Stimulated activated CD8-positive, alpha-beta memory T cell treated with anti-CD3 and anti-CD28 coated beads, Interleukin-7, amount 100 ng/mL, for 1 hour (primary cell): ENCODE data around the gene PGLYRP1.
A peak's percentile ranks its signal among the peaks of the same experiment; 100 is the strongest.

Experiments used
- DNase-seq, 2 donors: peaks; one replicate each; pipeline ENCODE4 v3.0.0-alpha.2; 2020; ENCODE audit warnings: low read depth in 2 of 2

PGLYRP1 gene

DNA sequence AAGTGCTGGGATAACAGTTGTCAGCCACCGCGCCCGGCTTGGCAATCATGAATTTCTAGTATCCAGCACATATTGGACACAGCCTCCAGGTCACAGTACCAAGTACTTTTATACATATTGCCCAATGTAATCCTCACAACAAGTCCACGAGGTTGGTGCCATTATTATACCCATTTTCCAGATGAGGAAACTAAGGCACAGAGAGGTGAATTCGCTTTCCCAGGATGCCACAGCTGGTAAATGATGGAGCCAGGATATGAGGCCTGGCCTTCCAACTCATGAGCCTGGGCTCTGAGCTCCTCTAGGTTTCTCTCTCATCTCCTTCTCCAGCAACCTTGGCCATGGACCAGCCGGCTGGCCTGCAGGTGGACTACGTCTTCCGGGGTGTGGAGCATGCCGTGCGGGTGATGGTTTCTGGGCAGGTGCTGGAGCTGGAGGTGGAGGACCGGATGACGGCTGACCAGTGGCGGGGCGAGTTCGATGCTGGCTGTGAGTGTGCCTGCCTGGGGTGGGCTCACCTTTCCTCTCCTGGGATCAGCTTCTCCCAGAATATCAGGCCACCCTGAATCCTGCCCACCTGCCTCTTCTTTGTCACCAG is 20.1 kb downstream of the PGLYRP1 start:
- DNase-seq, result no peak

DNA sequence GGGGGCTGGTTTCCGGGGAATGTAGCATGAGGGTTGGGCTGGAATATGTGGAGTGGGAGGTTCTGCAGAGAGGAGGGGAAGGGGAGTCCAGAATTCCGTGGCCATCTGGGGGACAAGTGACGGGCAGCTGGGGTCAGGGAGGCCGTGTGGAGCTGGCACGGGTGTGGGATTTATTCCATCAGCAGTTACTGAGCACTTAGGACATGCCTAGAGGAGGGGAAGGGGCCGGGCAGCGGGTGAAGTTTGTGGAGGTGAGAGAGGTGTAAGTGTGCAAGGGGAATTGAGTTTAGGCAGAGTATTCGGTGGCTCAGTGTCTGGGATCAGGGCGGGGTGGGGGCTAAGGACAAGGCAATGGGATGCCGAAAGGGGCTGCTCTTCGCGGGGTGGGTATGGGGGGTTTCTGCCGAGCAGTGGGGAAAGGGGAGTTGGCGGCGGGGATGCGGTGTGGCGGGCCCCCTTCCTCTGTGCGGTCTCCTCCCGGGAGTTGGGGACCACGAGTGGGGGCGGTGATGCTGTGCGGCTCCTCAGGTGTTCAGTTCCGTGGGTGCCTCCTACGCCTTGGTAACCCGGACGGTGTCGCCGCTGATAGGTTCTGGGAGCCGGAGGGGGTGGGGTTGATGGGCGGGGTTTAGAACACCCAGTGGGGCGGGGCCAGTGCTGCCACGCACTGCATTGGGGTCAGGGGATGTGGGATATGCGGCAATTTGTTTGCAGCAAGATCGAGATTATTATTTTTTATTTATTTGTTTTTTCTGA is 22.2 kb downstream of the PGLYRP1 start:
- DNase-seq, result peak; percentile 40 to 51

DNA sequence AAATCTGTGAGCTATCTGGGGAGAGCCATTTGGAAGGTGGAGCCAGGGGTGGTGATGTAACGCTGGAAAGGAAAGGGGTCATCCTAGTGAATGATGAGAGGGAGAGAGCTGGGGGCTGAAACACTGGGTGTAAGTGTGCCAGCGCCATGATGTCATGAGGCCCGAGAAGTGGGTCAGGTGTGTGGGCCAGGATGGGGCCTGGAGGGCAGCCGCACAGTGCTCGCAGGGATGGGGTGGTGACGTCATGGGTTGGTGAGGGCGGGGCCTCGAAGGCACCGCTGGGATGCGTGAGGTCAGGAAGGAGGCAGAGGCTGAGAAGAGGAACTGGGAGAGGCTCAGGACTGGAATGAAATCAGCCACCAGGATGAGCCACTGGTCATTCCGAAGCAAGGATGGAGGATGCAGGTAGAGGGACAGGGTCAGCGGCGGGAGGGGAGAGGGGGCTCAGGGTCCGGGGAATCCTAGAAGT is 23.2 kb downstream of the PGLYRP1 start:
- DNase-seq, result no peak

DNA sequence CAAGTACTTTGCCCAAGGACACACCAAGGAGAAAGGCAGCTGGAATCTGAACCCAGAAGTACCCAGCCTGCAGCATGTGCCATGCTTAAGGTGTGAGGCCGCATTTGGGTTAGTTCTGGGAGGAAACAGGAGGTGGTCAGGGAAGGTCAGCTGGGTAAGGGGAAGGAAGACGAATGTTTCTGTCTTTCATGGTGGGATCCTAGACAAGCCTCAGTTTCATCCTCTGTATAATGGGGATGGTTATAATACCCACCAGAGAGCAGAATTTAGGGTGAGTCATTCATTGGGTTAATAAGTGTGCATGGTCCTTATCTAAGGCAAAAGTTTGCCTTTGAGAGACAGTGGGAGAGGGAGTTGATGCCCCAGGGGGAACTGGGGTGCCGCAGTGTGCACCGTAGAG is 24.0 kb downstream of the PGLYRP1 start:
- DNase-seq, result no peak

DNA sequence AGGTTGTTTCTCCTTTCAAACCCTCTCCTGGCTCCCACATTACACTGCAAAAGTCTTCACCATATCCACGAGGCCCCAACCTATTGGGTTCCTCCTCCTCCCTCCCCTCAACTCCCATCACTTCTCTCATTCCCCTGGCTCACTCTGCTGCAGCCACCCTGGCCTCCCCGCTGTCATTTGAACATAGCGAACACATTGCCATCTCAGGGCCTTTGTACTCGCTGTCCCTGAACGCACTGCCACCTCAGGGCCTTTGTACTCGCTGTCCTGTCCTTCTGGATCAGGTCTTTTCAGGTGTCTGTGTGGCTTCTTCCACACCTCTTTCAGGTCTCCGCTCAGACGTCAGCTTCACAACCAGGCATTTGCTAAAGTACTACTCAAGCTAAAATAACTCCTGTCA is 25.9 kb downstream of the PGLYRP1 start:
- DNase-seq, result no peak

DNA sequence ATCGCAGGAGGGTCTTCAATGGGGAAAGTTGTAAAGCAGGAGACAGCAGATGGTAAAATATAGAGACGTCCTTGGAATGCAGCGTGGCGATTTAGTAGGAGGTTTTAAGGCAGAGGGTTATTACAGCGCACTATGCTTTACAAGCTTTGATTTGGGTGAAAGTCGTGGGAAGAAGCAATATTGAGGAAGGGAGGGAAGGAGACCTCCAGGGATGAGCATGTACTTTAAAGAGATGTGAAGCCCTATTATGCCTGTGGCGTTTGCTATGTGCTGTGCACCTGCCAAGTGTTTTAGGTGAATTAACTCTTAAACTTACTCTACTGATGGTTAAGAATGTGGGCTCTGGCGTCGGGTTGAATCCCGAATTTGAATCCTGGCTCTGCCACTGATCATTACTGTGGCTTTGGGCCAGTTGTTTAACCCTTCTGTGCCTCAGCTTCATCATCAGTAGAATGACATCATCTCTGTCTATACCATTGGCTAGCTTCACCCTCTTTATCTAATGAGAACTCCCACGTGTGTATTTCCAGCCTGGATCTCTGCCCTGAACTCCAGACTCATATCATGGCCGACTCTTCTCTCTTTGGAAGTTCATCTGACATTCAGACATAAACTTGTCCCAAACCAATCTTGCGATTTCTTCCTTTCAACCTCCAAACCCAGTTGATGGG is 27.0 kb downstream of the PGLYRP1 start:
- no peak for DNase-seq

DNA sequence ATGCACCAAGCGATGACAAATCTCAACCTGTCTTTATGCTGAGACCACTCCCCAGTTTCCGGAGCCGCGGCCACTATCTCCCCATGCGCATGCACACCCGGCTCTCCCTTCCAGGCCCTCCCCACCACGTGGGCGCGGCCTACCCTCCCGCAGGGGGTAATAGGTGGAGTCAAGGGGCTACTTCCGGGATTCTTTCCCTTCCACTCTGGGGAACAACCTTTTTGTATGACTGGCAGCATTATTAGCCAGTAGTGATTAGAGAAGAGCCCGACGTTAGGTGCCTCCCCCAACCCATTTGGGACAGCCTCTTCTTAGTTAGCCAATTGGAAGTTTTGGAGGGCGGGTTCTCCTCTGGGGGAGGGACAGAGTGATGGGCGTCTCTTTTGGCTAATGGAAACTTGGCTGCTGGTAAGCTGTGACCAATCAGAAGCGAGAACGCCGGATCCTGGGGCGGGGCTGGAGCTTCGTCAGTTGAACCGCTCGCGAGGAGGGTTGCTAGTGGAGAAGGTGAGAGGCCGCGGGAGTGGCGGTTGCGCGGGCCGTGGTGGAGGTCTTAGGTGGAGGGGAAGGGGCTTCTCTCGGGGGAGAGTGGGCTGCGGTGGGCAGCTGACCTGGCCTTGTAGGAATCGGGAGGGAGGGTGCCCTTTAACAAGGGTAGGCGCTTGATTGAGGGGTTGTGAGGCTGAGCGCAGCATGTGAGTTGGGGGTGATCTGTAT is 27.7 kb downstream of the PGLYRP1 start, which contains the start of gene CCDC61:
Gene CCDC61 (plus strand): TSS at position 470 of the 717 bp plus-strand sequence. CDS start 7,552 bp downstream, outside the sequence.
- peak; percentile 90 to 92 for DNase-seq

DNA sequence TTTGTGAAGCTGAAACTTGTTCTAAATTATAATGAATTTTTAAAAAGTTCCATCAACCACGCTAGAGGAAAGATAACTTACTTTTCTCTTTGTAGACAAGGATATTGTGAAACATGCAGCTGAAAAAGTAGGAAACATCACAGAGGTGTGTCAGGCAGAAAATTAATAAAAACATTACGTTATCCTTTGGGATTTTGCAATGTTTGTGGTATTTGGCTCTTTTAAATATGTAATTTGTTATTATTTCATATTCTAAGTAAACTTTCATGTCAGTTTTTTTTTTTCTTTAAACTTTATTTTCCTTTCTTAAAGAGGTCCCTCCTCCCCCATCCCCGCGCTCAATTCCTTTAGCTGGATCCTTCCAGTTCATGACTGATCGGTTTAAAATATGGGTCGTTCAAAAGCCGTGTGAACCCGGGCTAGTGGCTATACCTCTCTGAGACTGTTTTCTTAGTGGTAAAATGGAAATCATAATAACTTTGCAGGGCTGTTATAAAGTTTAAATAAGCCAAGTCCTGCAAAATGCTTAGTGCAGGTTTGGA is 28.3 kb downstream of the PGLYRP1 start:
- DNase-seq, result no peak

DNA sequence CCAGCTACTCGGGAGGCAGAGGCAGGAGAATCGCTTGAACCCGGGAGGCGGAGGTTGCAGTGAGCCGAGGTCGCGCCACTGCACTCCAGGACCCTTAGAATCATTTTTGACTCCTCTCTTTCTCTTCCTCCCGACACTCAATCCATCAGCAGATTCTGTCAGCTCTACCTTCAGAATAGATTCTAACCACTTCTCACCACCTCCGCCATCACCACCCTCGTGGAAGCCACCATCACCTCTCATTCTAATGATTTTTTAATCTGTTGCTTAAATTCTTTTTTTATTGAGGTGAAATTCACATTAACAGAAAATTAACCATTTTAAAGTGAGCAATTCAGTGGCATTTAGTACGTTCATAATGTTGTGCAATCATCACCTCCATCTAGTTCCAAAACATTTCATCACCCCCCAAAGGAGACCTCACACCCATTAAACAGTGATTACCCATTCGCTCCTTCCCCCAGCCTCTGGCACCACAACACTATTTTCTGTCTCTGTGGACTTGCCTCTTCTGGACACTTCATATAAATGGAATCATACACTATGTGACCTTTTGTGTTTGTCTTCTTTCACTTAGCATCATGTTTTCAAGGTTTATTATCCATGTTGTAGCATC is 32.6 kb downstream of the PGLYRP1 start:
- no peak for DNase-seq

DNA sequence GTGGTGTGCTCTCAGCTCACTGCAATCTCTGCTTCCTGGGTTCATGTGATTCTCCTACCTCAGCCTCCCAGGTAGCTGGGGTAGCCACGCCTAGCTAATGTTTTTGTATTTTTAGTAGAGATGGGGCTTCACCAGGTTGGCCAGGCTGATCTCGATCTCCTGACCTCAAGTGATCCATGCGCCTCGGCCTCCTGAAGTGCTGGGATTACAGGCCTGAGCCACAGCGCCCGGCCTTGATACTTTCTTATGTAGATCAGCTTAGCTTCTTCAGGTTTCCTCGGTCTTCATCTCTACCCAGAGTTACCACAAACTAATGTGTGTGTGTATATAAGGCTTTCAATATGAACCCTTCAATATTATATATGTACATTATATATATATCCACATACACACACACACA is 37.5 kb downstream of the PGLYRP1 start:
- DNase-seq, result no peak

DNA sequence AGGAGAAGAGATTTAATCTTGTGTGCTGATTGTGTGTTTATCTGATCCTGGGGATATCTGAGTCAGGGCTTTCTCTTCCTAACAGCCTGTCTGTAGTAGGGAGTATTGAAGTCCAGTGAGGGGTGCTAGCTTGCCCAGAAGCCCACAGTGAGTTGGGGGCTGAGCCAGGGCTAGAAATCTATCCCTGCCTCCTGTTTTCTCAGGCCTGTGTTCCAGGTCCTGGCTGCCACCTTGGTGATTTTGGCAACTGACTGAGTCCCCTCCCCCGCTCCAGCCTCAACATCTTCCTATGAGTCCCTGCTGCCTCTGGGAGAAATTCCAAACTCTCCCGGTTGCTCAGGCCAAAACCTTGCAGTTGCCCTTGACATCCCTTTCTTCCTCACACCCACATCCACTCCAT is 41.5 kb downstream of the PGLYRP1 start:
- no peak for DNase-seq

DNA sequence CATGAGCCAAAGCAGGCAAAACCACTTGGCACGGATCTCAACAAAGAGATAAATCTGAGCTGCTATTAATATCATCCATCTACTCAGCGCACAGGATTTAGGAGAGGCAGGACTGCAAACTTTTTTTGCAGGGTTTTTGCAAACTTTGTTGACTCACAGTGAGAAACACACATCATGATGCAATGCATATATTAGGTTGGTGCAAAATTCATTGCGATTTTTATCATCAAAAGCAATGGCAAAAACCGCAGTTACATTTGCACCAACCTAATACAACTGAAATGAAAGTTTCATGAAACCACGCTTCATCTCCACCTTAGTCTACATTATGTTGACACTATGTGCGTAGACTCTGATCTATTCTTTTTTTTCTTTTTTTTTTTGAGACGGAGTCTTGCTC is 44.7 kb downstream of the PGLYRP1 start:
- no peak for DNase-seq

DNA sequence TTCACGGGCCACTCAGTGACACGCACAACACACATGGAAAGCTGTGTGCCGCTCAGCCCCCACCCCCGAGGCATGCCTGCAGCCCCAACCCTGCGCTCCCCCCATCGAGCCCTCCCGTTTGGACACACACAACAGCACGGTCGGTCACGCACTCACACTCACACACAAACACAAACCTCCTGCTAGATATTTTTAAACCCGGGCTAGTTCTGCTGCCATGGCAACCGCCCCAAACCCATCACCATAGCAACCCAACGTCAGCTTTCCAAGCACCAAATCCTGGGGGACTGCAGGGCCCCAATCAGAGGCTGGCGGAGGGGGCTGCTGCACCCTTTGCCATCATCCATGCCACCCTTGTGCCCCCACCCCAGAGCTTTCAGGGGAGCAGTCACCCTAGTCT is 46.7 kb downstream of the PGLYRP1 start:
- DNase-seq, result no peak

DNA sequence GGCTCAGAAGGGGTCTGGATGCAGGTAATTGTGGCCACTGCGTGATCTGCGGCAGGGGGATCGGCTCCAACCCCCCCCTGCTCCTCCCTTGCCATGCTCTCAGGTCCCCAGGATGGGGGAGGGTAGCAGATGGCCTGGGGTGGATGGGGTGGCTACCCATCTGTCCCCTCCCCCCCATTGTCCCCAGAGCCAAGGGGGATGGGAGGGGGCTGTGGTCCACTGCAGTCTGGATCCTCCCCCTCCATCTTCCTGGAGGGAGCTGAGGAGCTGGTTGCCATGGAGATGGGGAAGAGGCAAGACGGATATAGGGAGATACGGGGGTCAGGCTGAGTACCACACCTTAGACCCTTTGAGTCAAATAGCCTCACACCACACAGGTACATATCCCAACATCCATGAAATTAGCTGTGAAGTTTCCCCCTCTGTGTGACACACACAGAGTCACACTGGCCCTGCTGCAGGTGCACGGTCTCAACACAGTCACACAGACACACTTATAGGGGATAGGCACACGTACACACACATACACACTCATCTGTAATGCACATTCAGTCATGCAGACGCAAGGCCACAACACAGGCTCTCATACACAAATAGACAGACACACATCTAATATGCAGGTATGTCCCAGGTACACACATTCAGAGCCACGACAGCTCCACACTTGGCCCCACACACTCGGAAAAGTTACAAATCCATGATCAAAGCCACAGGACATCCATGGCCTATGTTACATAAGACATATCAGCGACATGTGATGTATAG is 47.4 kb downstream of the PGLYRP1 start:
- DNase-seq, result no peak

DNA sequence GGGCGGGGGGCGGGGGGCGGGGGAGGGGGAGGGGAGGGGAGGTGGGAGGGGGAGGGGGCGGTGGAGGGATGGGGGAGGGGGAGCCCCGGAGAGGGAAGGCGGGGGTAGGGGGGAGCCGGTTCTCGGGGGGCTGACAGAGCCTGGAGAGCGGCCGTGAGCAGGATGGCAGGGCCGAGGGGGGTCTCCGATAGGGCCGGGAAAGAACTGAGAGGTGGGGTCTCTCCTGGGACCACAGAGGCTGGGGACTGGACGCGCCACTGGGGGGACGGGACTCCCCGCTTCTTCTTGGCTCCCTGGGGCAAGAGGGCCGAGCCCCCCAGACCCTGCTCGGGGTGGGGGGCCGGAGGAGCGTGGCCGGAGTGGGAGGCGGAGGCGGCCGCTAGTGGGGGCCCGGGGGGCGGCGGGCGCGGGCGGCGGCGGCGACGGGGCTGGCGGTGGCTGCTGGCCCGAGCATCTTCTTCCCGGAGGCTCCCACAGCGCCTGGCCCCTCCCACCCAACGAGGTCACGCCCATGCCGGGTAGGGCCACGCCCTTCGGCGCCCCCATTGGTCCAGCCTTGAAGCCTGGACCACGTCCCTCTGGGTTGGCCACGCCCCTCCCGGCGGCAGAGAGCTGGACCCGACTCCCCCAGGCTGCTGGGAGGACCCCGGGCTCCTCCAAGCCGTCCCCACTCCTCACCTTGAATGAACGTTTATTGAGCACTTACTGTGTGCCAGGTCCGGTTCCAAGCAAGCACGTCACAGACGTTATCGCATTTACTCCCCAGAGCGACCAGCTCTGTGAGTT is 49.1 kb downstream of the PGLYRP1 start, which contains the start of gene NOVA2:
Gene NOVA2 (minus strand): TSS at position 313 of the 786 bp plus-strand sequence. CDS start 514 bp downstream, outside the sequence.
- DNase-seq, result no peak

DNA sequence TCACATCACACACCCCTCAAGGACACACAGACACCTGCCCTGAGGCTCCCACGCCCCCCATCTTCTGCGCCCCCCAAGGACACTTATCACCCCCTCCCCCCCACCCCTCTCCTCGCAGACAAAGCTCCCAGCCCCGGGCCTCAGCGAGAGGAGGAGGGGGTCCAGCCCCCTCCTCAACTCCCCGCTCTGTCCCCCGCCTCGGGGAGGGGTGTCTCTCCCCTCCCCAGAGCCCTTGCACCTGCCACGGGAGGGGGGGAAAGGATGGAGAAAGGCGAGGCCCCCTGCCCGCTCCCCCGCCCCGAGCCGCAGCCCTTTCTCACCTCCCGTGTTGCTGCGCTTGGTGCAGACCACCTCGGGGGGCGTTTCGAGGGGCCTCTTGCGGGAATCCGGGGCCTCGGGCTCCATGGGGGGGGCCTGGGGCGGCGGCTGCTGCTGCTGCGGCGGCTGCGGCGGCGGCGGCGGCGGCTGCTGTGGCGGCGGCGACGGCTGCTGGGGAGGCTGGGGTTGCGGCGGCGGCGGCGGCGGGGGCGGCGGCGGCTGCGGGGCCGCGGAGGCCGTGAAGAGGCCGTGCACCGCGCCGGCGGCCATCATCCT is 49.8 kb downstream of the PGLYRP1 start:
- DNase-seq, result no peak

DNA sequence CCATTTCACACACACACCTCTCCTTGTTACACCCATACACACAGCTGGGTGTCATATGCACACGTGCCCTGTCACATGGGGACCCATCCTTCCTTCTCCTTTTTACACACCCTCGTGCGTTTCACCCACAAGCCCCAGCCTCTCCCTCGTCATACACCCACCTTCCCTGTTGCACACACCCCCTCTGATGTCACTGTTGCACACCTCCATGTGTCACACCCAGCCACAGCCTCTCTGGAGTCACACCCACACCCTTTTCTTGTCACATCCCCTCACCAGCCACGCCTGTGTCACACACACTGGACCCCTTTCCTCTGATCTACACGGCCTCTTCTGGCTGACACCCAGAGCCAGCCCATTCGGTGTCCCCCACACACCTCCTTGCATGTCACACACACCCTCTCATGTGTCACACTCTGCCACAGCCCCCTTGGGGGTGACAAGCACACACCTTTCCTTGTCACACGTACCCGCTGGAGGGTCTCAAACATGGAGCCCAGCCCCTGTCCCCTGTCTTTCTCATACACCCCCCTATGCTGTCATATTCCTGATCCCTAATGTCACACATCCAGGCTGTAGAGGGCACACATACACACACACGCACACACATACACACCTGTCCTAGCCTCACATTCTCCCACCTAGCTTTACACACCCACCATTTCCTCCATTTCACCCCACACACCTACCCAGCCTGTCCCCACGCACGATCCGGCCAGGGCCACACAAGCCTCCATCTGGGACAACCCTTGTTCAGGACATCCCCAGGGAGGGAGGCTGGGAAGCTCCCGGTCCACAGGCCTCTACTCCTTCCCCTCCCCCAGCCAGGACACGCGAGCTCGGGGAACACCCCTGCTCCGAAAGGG is 50.5 kb downstream of the PGLYRP1 start:
- no peak for DNase-seq

DNA sequence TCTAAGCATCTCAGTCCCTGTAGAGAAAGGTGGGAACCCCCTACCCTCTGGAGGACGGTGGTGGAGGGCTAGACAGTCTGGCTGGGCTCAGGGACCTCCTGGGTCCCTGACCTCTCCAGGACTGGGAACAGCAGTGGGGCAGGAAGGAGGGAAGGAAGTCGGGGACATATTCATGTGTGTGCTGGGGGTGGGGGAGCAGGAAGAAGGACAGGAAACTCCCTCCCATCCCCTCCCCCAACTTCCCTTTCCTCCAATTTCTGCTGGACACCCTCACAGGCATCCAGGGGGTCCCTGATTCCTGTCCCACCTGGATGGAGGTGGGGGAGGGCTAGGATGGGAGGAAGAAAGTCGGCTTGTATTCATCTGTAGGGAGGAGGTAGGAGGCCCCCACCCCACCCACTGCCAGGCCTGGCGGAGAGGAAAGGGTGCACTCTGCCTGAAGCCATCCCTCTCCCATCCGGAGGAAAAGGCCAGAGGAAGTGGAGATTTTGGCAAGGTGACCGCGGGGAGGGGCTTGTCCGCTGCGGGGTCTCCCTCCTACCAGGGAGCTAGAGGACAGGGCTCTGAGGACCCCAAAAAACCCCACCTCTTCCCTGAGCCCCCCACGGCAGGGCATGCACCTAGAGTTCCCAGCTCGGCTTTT is 51.5 kb downstream of the PGLYRP1 start:
- DNase-seq, result no peak
